ENCODE results near the gene DLGAP4.

The DLGAP4 gene

DNA sequence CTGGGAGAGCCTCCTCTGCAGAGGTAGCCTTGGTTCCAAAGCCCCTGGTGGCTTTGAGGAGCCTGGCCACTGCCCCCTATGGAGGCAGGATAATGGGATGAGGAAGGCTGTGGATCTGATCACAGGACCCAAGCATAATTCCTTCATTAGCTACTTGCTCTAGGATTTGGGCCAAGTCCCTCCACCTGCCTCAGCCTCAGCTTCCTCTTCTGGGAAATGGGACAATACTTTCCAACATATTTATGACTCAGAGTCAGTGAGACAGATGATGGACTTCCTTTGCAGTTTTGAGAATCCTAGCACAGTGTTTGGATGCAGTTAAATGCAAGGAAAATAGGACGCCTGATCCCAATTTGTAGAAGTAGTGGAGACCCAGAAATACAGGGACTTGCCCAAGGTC is 171.3 kb downstream of the DLGAP4 start:
- DNase-seq (ENCODE audit: low spot score), result no peak

DNA sequence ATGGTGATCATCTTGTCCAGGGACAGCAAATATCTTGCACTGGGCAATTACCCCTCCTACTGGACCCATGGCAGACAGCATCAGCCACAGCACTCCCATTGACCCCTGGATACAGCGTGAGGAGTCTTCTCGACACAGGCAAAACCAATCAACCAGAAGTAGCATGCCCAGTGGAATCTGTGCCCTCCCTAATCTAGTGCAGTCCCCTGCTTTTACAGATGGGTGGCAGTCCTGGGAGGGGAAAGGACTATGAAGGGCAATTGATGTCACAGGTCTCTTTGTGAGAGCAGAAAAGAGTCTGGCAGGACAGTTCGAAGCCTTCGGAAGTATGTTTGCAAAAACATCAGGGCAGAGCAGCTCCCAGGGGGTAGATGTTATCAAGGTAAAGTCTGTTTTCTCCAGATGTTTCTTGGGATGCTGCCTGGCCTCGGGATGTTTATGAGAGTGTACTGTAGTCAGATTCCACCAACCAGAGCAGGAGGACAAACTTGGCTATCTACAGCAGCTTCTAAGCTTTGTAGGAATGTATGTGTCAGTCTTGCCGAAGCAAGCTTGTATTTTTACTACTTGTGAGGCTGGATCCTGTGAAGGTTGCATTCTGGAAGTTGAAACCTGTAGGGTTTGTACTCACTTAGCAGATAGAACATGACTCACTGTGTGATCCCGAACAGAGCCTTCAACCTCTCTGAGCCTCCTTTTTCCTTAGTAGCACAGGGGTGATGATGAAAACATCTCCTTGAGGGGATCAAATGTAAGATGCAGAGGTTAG is 172.2 kb downstream of the DLGAP4 start:
- no peak for DNase-seq (ENCODE audit: low spot score)

DNA sequence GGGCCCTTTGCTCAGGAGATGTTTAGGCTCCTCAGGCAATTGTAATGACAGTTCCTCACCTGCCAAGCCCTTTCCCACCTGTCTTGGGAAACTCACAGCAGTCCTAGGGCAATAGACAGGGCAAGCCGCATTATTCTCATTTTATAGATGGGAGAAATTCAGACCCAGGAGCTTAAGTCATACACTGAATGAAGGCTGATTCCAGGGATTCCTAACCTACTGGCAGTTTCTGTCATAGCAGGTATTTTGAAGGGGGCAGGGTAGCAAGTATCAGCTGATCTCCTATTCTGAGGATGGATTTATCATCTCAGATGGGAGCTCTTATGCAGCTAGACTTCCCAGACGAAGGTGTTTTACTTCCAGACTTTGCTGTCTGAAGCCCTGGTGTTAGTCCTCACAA is 173.8 kb downstream of the DLGAP4 start:
- DNase-seq (ENCODE audit: low spot score), result no peak

DNA sequence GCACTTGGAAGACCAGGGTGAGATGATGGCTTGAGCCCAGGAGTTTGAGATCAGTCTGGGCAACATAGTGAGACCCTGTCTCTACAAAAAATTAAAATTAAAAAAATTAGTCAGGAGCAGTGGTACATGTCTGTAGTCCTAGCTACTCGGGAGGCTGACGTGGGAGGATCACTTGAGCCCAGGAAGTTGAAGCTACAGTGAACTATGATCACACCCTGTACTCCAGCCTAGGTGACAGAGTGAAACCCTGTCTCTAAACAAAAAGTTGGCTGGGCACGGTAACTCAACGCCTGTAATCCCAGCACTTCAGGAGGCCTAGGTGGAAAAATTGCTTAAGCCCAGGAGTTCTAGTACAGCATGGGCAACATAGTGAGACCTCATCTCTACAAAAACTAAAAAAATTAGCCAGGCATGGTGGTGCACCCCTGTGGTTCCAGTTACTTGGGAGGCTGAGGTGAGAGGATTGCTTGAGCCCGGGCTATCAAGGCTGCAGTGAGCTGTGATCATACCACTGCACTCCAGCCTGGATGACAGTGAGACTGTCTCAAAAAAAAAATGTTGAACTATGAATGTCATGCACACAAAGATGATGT is 174.4 kb downstream of the DLGAP4 start:
- DNase-seq (ENCODE audit: low spot score), result no peak

DNA sequence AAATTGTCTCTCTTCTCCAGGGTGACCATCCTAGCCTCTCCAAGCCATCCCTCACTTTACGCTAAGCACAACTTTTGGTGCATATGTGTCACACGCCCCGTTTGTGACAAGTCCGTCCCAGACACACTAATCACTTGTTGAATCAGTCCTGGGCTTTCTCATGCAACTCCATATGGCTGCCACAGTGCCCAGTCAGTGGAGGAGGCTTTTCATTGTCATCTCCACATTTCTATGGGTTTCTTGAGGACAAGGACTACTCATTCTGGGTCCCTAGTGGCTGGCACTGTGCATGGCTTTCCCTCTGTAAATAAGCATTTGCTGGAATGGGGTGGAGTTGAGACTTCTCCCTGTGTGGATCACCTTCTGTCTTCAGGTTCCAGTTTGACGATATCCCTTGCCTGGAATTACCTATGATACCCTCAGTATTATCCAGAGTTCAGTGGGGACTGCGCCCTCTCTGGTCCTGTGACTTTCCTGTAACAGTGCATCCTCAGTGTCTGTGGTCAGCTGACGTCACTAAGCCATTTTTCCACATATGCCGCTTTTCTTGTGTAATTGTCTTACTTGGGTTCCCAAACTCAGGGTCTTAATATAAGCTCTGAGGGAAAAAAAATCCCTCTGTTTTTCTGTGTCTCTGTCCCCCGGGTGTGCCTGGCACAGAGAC is 175.4 kb downstream of the DLGAP4 start:
- DNase-seq (ENCODE audit: low spot score), result no peak

DNA sequence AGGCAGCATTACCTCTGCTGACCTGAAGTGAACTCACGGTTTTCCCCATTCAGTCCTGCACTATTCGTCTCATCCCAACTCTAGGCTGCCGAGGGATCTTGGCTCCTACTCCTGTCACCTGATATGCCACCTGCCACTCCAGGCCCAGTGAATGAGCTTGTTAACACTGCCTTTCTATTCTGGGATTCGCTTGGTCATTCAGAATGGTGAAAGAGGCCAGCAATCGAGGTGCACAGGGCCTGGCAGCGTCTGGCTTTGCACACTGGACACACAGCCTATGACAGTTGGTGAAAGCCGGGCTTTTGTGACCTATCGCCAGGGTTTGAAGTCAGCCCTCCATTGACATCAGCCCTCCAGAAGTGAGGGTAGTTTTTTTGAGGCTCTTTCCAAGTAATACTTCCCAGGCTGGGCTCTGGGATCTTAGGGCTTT is 175.9 kb downstream of the DLGAP4 start:
- no peak for DNase-seq (ENCODE audit: low spot score)

DNA sequence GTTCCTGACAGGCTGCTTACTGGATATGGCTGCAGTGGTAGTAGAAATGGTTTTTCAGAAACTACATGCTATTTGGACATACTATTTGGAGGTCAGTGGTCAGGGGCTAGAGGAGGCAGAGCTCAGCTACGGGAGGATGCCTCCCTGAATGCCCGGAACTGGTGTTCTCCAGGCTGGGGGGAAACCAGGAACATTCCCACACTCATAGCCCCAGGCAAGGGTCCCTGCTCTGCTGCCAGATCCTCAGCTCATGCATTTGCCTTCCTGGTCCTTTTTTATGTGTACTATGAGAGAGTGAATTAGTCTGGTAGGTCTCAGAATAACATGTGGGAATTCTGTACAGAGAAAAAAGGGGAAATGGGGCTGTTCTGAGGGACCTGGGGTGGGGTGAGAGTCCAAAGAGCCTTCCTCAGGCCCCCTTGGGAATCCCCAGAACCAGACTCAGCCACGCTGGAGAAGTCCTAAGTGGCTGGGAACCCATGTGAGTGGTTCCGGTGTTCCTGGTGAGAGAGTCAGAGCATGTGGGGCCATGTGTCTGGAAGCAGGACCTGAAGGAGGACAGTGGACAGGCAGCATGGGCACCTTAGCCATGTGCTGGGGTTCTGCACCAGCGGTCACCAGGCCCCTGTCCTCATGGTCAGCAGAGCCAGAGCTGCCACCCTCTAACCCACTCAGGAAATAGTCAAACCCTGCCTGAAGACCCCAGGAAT is 177.2 kb downstream of the DLGAP4 start:
- DNase-seq (ENCODE audit: low spot score), result no peak

DNA sequence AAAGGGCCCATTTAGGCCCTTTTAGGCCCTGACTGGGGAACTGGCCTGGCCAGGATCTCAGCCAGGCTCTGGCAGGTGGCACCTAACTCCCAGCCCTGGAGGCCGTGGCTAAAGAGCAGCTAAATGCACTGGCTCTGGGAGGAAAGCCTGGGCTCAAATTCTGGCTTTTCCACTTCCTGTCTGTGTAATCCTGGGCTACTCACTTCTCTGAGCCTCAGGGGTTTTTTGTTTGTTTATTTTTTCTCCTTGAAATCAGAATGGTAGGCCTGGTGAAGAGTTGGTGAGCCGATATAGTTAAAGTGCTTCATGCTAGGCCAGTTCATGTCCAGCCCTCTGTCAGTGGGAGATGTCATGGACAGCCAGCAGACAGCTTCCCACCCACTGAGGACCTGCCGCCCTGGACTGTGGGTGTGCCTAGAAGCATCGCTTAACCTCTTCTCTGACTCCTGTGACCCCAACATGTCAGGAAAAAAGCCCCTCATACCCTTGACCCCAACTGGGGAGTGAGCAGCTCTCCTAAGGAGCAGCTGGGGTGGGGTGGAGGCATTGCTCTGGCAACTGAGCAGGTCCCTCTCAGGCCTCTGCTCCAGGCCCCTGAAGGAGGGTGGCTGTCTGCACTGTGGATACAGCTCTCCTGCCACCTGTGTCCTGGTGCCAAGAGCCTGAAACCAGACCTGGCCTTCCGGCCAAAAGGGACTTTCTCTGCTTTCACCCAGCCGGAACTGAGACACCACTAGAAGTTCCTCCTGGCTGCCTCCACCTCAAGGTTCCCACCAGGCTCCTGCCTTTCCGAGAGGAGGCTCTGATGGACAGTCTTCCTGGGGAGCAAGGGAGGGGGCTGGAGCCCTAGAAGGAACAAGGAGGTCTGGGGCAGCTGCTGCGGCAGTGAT is 178.0 kb downstream of the DLGAP4 start:
- DNase-seq (ENCODE audit: low spot score), result no peak

DNA sequence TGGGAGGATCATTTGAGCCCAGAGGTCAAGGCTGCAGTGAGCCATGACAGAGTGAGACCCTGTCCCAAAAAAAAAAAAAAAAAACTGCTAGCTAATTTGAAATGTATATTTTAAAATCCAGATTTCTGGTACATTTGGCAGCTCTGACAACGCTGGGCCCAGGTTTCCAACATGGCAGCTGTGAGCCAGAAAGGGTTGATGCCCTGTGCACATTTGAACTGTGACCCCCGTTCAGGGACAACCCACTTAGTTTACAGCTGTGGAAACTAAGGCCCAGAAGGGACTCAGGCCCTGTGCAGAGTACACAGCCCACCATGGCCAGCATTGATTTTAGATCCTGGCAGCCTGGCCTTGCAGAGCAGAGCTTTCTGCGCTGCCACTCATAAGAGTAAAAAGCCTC is 179.1 kb downstream of the DLGAP4 start:
- no peak for DNase-seq (ENCODE audit: low spot score)

DNA sequence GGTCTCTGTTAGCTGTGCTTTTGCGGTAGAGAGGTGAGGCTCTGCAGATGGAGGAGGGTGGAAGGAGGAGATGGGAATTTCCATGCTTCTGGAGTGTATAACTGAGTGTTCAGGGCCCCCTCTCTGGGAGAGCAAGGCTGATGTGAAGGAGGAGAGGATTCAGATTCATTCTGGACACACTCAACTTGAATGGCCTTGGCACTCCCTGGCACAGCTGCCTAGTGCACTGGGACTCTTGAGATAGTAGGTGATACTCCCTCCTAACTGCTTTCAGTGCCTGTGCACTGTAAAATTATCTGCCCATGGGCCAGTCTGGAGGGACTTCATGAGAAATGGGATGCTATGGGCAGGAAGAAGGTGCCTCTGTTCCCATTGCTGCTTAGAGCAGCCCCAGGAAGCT is 180.9 kb downstream of the DLGAP4 start:
- DNase-seq (ENCODE audit: low spot score), result no peak

DNA sequence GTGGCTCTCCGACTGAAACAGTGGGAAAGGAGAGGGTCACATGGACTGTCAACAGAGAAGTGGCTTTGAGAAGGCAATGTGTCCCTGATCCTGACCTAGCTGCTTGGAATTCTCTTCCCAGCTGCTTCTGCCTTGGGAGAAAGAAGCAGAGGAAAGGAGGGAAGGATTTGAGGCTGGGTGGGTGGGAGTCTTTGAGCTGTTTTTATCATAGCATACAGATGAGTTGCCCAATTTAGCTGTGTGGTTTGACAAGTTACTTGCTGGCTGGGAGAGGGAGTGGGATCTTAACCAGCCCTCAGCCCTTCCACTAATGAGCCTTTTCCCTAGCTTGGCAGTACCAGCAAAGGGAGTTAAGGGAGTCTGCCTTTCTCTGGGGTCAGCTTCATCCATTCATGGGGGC is 184.1 kb downstream of the DLGAP4 start:
- no peak for DNase-seq (ENCODE audit: low spot score)

DNA sequence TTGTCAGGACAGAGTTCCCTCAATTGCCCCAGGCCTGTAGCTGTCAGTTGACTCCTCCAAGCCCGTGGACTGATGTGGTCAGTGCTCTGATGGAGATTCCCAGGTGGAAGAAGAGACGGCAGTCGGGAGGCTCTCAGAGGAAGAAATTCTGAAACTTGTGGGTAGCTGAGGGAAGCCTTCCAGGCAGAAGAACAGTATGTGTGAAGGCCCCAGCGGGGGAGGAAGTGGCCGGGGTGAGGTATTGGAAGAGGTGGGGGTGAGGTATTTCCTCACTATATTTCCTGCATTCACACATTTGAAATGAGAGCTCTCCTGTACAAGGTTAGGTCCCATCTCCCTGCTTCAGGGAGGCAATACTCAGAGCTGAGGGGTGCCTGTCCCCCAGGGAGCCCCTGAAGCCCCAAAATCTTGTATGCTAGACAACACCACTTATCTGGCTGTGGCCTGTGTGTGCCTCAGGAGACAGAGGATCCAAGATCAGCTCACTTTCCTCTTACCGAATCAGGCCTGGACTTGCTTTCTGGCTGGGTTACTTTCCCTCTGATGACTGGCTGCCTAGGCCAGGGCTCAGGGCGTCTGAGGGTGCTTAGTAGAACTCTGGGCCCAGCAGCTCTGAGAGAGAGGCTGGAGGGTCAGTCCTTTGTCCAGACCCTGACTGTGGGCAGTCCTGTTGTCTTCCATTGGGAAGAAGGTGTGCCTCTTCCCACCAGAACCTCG is 185.9 kb downstream of the DLGAP4 start:
- DNase-seq (ENCODE audit: low spot score), result peak; percentile 30

DNA sequence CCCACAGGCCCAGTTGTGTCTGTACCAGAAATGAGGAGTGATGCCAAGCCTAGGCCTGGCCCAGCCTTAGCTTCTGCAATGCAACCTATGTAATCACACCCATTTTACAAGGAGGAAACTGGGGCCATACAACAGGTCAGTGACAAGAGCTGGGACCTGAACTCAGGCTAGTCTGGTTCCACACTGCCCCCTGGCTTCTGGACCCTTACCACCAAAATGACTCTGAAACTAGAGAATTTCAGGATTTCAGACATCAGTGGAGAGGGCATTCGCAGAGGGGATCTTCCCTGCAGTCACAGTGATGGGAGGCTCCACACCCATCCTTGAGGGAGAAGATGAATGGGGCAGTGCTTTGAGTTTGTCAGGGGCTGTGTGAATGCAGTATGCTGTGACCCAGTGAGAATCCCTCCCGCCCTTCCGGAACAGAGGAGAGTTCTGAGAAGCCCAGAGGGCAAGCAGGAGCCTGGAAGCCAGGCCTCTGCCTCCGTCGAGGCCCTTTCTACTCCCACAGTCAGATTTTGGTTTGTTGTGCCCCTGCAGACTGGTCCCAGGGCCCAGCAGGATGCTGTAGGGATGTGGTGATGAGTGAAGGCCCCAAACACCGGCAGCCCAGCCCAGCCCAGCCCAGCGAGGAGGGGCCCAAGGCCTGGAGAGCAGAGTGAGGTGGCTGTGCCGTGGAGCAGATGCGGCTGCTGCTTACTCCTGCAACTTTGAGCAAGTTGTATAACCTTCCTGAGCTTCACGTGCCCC is 187.1 kb downstream of the DLGAP4 start:
- no peak for DNase-seq (ENCODE audit: low spot score)

DNA sequence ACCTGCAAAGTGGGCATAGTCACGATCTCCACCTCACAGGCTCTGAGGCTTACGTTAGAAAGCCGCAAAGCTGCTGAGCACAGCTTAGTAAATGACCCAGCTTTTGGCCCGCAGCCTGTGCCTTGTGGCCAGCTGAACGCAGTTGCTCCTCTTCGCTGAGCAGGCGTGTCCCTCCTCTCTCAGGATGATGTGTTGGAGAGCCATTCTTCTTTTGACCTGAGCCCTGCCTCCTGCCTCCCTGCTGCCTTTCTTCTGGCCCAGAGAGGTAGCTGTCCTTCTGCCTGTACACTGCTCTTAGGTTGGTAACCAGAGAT is 187.6 kb downstream of the DLGAP4 start:
- DNase-seq (ENCODE audit: low spot score), result no peak

DNA sequence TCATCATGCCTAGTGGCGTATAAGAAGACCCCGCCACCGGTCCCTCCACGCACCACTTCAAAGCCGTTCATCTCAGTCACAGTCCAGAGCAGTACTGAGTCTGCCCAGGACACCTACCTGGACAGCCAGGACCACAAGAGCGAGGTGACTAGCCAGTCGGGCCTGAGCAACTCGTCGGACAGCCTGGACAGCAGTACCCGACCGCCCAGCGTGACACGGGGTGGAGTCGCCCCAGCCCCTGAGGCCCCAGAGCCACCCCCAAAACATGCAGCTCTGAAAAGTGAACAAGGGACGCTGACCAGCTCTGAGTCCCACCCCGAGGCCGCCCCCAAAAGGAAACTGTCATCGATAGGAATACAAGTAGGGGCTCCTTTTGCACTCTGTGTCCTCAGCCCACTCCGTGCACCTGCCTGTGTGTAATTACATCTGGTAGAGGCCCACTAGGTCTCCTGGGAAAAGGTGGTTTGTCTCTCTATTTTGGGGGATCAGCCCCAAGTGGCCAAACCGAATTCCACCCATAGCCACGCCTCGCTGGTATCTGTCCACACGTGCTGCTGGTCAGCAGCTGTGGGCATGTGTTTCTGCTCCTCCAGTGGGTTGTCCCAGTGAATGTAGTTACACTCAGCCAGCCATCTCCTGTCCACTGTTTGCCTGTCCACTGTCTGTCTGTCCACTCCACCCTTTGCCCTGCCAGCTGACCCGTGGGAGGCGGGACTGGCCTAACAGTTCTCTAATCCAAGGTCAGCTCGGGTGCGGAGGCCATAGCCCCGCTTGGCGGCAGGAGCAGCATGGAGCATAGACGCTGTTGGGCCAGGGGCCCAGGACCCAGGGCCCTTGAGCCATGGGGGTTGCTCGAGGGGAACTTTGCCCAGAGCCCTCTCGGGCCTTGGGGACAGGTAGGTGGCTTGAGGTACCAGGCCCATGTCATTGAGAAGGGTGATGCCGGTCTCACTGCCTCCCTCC is 190.8 kb downstream of the DLGAP4 start:
- DNase-seq (ENCODE audit: low spot score), result no peak

DNA sequence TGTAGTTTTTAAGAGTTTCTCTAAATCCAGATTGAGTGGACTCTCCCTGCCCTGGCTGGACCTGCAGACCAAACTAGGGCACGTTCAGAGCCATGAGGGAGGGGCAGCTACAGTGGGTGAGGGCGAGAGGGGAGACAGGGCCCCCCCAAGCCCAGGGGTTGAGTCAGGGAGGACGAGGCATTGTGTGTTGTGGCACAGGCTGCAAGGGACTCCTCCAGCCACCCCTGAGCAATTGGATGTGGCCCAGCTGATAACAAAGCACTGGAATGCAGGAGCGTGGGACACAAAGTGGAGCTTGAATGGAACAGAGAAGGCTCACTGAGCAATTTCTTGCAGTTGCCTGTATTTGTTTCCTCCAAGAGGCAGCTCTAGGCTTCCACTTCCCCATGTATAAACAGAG is 191.7 kb downstream of the DLGAP4 start:
- no peak for DNase-seq (ENCODE audit: low spot score)

DNA sequence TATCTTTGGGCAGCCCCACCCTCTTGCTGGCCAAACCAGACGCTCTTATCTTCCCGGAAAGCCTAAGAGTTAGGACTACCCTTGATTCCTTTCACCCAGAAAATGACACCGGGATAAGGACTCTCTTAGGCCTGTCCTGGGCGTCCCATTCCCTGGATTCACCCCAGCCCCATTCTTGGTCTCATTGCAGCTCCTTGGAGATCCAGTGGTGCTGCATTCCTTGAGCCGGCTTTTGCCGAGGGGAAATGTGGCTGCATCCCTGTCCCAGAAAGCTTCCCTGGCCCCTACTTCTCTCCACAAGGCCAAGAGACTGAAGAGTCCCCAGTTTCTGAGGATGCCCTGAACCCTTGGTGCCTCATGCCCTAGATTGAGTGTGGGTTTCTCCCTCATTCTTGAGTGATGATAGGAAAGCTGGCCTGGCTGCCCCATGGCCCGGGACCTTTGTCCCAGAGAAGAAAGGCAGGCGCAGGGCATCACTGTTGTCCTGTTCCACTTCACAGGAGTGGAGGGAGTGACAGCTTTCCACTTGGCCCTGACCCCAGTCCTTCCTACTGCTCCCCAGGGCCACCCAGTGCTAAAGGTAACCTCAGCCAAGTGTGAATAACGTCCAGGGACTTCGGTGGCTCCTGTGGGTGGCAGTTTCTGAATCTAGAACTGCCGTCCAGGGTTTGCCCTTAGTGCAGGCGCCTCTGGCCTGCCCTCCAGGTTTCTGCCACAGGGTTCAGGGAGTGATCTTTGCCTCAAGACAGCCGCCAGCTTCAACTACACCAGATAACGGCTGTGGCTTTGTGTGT is 192.4 kb downstream of the DLGAP4 start:
- DNase-seq (ENCODE audit: low spot score), result no peak

DNA sequence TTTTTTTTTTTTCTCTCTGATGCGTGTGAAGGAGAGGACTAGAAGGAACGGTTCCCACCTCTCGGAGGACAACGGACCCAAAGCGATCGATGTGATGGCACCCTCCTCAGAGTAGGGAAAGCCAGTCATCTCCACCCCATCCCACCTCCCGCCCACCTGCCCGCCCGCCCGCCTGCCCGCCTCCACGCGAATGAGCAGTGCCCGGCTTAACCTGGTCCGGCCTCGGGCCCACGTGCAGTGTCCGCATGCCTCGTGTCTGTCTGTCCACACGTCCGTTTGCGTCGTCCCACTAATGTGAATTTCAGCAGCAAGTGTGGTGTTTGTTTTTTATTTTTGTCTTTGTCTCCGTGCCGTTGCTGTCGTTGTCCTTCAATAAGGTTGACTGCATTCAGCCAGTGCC is 193.1 kb downstream of the DLGAP4 start:
- no peak for DNase-seq (ENCODE audit: low spot score)

Measured in germinal center (tissue), 1 donor.